ENCODE results near the gene TIAM2. TPM values are rescaled to one million over a fixed set of nuclear protein-coding genes. Genes with fewer than 3 reads are reported as not detected.

The TIAM2 gene
- total RNA-seq, 2 experiments from 2014 or later: 4.9 to 5.6 TPM

GRCh38 chr6:155143578-155144106, 148.5 kb downstream of the TIAM2 start:
- Mint-ChIP-seq H3K4me3 (peak overlapping the region; percentile 70), H3K27me3 (no peaks in the 10 kb centered on the region), H3K27ac (peak overlapping the region; percentile 99), H3K4me1 (peaks cover 49% of the 10 kb centered on the region), H3K9me3 (peaks cover 4% of the 10 kb centered on the region), H3K36me3 (ENCODE audit: low read depth) (peaks cover 20% of the 10 kb centered on the region)
- DNase-seq: no peak
- CTCF ChIA-PET: interaction anchor here (0.6 kb wide), 1 partner anchor 20 kb away, joined by 3 read pairs; no protein-coding TSS in a partner anchor
- POLR2A ChIA-PET: no interaction called here

- peaks cover 54% of the 10 kb centered on the region for H3K4me1 Mint-ChIP-seq
- no peak overlapping the region for H3K4me3 Mint-ChIP-seq
- peaks cover 20% of the 10 kb centered on the region for H3K36me3 Mint-ChIP-seq (ENCODE audit: low read depth)
- no peak overlapping the region for H3K27ac Mint-ChIP-seq
- no peak for DNase-seq
- ChIA-PET CTCF (interaction anchor here (1.3 kb wide), 1 partner anchor 7 kb away, joined by 5 read pairs; no protein-coding TSS in a partner anchor), POLR2A (no interaction called here)
- H3K9me3 Mint-ChIP-seq: peaks cover 4% of the 10 kb centered on the region
- H3K27me3 Mint-ChIP-seq: no peaks in the 10 kb centered on the region
Observed at GRCh38 chr6:155146205-155146604, 151.1 kb downstream of the TIAM2 start.

- CTCF ChIA-PET: interaction anchor here (1.0 kb wide), 1 partner anchor 94 kb away, joined by 4 read pairs; no protein-coding TSS in a partner anchor
- no peak overlapping the region for H3K4me3 Mint-ChIP-seq
Observed at GRCh38 chr6:155147958-155148663, 153.0 kb downstream of the TIAM2 start.

DNA sequence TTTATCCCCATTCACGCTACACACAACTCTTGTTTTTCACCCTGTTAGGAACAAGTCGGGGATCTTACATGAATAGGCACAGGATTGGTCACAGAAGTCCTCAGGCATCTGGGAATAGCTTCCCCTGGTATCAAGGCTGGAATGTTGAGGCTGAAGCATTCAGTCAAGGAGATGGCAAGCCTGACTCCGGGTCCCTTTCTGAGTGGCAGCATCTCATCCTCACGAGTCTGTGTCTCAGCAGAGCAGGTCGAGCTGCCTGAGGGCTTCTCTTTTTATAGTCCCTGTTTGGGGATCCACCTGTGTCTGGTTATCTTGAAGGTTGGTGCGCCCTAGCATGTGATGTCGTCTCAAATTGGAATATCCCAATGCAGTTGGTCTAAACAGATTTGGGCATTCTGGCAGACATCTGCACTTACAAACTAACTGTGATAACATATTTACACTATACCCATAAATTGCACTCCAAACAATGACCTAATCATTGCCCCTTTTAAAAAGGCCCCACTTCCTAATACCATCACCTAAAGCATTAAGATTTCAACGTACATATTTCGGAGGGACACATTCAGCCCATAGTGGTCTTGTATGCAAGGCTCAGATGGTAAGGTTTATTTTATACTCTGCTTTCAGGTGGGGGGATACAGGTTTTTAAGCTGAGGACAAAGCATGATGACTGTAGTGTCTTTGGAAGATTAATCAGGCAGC, 156.0 kb downstream of the TIAM2 start:
- Mint-ChIP-seq H3K27ac (peak overlapping the region; percentile 41), H3K4me1 (peaks cover 57% of the 10 kb centered on the region), H3K4me3 (no peak overlapping the region), H3K36me3 (ENCODE audit: low read depth) (peaks cover 2% of the 10 kb centered on the region), H3K27me3 (no peaks in the 10 kb centered on the region), H3K9me3 (no peaks in the 10 kb centered on the region)
- no peak for DNase-seq
- ChIA-PET CTCF (interaction anchor here (1.1 to 1.3 kb wide), 2 partner anchors 11 to 15 kb away, joined by 3 to 6 read pairs; no protein-coding TSS in a partner anchor), POLR2A (no interaction called here)

More at GRCh38 chr6:155147958-155148663, 153.0 kb downstream of the TIAM2 start:
- no peaks in the 10 kb centered on the region for H3K27me3 Mint-ChIP-seq
- peaks cover 4% of the 10 kb centered on the region for H3K9me3 Mint-ChIP-seq
- peaks cover 11% of the 10 kb centered on the region for H3K36me3 Mint-ChIP-seq (ENCODE audit: low read depth)
- H3K4me1 Mint-ChIP-seq: peaks cover 53% of the 10 kb centered on the region
- no peak for DNase-seq
- POLR2A ChIA-PET: no interaction called here
- no peak overlapping the region for H3K27ac Mint-ChIP-seq

- POLR2A ChIA-PET: no interaction called here
- H3K4me3 Mint-ChIP-seq: no peak overlapping the region
Observed at GRCh38 chr6:155152211-155153076, 157.3 kb downstream of the TIAM2 start.

GRCh38 chr6:155154158-155154830, 159.2 kb downstream of the TIAM2 start:
- ChIA-PET POLR2A (interaction anchor here (0.6 to 1.4 kb wide), 2 partner anchors 17 to 174 kb away, joined by 6 read pairs; no protein-coding TSS in a partner anchor), CTCF (interaction anchor here (0.7 to 1.4 kb wide), 5 partner anchors 9 to 478 kb away, joined by 3 to 8 read pairs (median 3); no protein-coding TSS in a partner anchor)
- peaks cover 1% of the 10 kb centered on the region for H3K36me3 Mint-ChIP-seq (ENCODE audit: low read depth)

More at GRCh38 chr6:155152211-155153076, 157.3 kb downstream of the TIAM2 start:
- CTCF ChIA-PET: interaction anchor here (1.3 kb wide), 1 partner anchor 13 kb away, joined by 6 read pairs; no protein-coding TSS in a partner anchor
- H3K27me3 Mint-ChIP-seq: no peaks in the 10 kb centered on the region
- peaks cover 64% of the 10 kb centered on the region for H3K4me1 Mint-ChIP-seq
- H3K36me3 Mint-ChIP-seq (ENCODE audit: low read depth): peaks cover 2% of the 10 kb centered on the region
- H3K27ac Mint-ChIP-seq: peak overlapping the region; percentile 93
- H3K9me3 Mint-ChIP-seq: no peaks in the 10 kb centered on the region
- no peak for DNase-seq

GRCh38 chr6:155155787-155156447, 160.8 kb downstream of the TIAM2 start:
- POLR2A ChIA-PET: no interaction called here
- Mint-ChIP-seq H3K27me3 (no peaks in the 10 kb centered on the region), H3K9me3 (peaks cover 8% of the 10 kb centered on the region), H3K4me1 (peaks cover 69% of the 10 kb centered on the region), H3K4me3 (no peak overlapping the region), H3K27ac (peak overlapping the region; percentile 65), H3K36me3 (ENCODE audit: low read depth) (peaks cover 9% of the 10 kb centered on the region)
- CTCF ChIA-PET: interaction anchor here (1.5 kb wide), 1 partner anchor 9 kb away, joined by 7 read pairs; no protein-coding TSS in a partner anchor
- no peak for DNase-seq

More at GRCh38 chr6:155154158-155154830, 159.2 kb downstream of the TIAM2 start:
- Mint-ChIP-seq H3K27me3 (no peaks in the 10 kb centered on the region), H3K27ac (peak overlapping the region; percentile 93), H3K9me3 (peaks cover 2% of the 10 kb centered on the region), H3K4me1 (peaks cover 76% of the 10 kb centered on the region), H3K4me3 (peak overlapping the region; percentile 58)
- DNase-seq: peak; percentile 37

DNA sequence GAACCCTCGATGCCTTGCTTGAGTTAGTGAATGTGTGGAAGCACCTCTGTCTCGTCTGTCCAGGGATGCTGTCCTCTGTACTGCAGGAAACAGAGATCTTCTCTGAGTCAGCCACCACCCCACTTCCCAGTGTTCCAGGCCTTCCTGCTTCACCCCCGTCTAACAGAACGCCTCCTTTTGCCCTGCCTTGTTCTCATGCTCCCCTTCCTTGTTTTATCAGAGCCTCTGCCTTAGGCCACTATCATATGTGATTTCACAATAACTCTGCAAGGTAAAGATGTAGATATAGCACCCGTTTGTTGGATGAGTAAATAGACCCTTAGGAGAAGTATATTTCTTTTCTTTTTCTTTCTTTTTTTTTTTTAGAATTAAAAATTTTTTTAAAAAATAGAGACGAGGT, 162.0 kb downstream of the TIAM2 start:
- Mint-ChIP-seq H3K27ac (peak overlapping the region; percentile 37), H3K4me3 (no peak overlapping the region), H3K9me3 (peaks cover 9% of the 10 kb centered on the region), H3K27me3 (no peaks in the 10 kb centered on the region), H3K4me1 (peaks cover 70% of the 10 kb centered on the region), H3K36me3 (ENCODE audit: low read depth) (peaks cover 10% of the 10 kb centered on the region)
- DNase-seq: no peak
- ChIA-PET POLR2A (no interaction called here), CTCF (interaction anchor here (2.9 kb wide), 1 partner anchor 14 kb away, joined by 16 read pairs; no protein-coding TSS in a partner anchor)

DNA sequence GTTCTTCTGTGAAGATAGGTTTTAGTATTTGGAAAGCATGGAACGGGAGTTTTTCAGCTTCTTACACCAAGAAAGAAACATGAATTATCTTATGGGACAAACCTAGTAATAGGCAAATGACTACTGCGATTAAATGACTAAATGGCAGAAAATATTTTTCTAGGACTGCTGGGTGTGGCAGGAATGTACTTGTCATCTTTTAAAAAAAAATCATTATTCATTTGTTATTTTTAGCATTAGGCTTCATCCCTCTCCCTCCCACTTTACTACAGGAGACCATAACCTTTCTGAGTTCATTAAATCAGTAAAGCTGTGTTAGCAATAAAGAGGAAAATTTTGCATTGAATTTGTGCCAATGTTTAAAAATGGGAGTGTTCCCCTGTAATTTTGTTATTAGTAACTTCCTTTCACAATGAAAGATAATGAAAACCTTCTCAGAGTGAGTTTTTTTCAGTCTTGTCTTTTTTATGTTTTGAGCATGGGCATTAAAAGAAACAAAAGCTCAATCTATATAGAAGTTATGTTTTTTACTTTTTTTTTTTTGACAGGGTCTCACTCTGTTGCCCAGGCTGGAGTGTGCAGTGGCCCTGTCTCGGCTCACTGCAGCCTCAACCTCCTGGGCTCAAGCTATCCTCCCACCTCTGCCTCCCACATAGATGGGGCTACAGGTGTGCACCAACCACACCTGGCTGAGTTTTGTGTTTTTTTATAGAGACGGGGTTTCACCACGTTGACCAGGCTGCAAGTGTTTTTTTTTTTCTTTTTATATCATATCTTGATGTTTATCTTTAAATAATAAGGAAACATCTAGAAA, 163.1 kb downstream of the TIAM2 start:
- Mint-ChIP-seq H3K9me3 (peaks cover 11% of the 10 kb centered on the region), H3K4me1 (peaks cover 61% of the 10 kb centered on the region), H3K27me3 (no peaks in the 10 kb centered on the region), H3K27ac (no peak overlapping the region), H3K36me3 (ENCODE audit: low read depth) (peaks cover 11% of the 10 kb centered on the region), H3K4me3 (no peak overlapping the region)
- ChIA-PET POLR2A (no interaction called here), CTCF (interaction anchor here (0.6 to 2.9 kb wide), 3 partner anchors 12 to 242 kb away, joined by 3 to 16 read pairs (median 4); no protein-coding TSS in a partner anchor)
- DNase-seq: no peak

DNA sequence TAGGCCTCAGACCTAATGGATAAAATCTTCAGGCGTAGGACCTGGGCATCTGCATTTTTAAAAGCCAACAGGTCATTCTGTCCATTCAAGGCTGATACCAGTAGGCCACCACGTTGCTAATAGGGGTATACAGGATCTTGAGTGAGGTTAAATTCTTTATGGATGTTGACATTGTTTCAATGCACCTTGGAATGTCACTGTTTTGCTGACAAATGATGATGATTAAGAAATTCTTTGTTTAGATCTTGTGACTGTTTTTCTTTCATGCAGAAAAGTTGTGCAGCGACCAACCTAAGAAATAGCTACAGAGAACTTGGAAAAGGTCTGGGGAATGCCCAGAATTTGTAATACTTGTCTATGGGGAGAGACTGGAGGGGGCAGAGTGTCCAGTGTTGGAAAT, 167.6 kb downstream of the TIAM2 start:
- Mint-ChIP-seq H3K9me3 (peaks cover 11% of the 10 kb centered on the region), H3K4me3 (no peak overlapping the region), H3K27ac (no peak overlapping the region), H3K4me1 (peaks cover 31% of the 10 kb centered on the region), H3K36me3 (ENCODE audit: low read depth) (peaks cover 11% of the 10 kb centered on the region), H3K27me3 (no peaks in the 10 kb centered on the region)
- ChIA-PET CTCF (interaction anchor here (1.5 kb wide), 1 partner anchor 9 kb away, joined by 7 read pairs; no protein-coding TSS in a partner anchor), POLR2A (no interaction called here)
- no peak for DNase-seq

Data from activated CD4-positive, alpha-beta T cell treated with anti-CD3 and anti-CD28 coated beads, Interleukin-2, amount 10 ng/mL, durations not matched to agents 7 days and 5 days (primary cell).